Liver (tissue), 10 donors: ENCODE data around the gene ZNF610. TPM values are rescaled to one million over a fixed set of nuclear protein-coding genes. Genes with fewer than 3 reads are reported as not detected.
A peak's percentile ranks its signal among the peaks of the same experiment; 100 is the strongest.

Source experiments
- DNase-seq: peaks from one replicate; pipeline ENCODE4 v3.0.0-alpha.2; 2017; ENCODE audit warnings: low spot score
- H3K27ac ChIP-seq, 2 donors: one replicate each; pipeline ENCODE4 v1.7.0; 2013; ENCODE audit warnings: inconsistent platforms in 2 of 2, low read length in 2 of 2, control low read depth in 1 of 2, low read depth in 1 of 2, mild to moderate bottlenecking in 1 of 2
- H3K27me3 ChIP-seq, 4 donors: one replicate each; pipeline versions ENCODE4 v1.6.1 to v1.7.0; 2013; ENCODE audit warnings: low read length in 3 of 4, inconsistent platforms in 1 of 4, mild to moderate bottlenecking in 1 of 4, moderate library complexity in 1 of 4; ENCODE audit not compliant: control insufficient read depth in 4 of 4, insufficient read depth in 4 of 4
- H3K36me3 ChIP-seq, 4 donors: one replicate each; pipeline versions ENCODE4 v1.6.1 to v1.7.0; 2013; ENCODE audit warnings: low read length in 3 of 4, mild to moderate bottlenecking in 3 of 4, low read depth in 1 of 4, moderate library complexity in 1 of 4; ENCODE audit not compliant: control insufficient read depth in 4 of 4, insufficient read depth in 3 of 4
- H3K4me1 ChIP-seq, 4 donors: one replicate each; pipeline versions ENCODE4 v1.6.1 to v1.7.0; 2013; ENCODE audit warnings: low read length in 3 of 4, mild to moderate bottlenecking in 3 of 4, moderate library complexity in 1 of 4; ENCODE audit not compliant: control insufficient read depth in 4 of 4, insufficient read depth in 4 of 4
- H3K4me3 ChIP-seq, 3 donors: one replicate each; pipeline versions ENCODE4 v1.6.1 to v1.7.0; 2013; ENCODE audit warnings: low read length in 3 of 3, control low read depth in 1 of 3, low read depth in 1 of 3, mild to moderate bottlenecking in 1 of 3
- H3K9ac ChIP-seq, 2 donors: one replicate each; pipeline ENCODE4 v1.7.0; 2013; ENCODE audit warnings: low read length in 2 of 2, mild to moderate bottlenecking in 2 of 2, moderate library complexity in 2 of 2, control low read depth in 1 of 2, low read depth in 1 of 2
- H3K9me3 ChIP-seq, 4 donors: one replicate each; pipeline versions ENCODE4 v1.6.1 to v1.7.0; 2013; ENCODE audit warnings: low read length in 3 of 4; ENCODE audit not compliant: control insufficient read depth in 4 of 4
- EGR1 ChIP-seq, 2 donors: IDR thresholded peaks; 2 replicates each; pipeline ENCODE4 v1.6.1; 2016 to 2018; ENCODE audit warnings: antibody characterized with exemption in 2 of 2, low read depth in 2 of 2
- FOXA1 ChIP-seq: IDR thresholded peaks from 2 replicates; pipeline ENCODE4 v1.6.1; 2016; ENCODE audit warnings: antibody characterized with exemption
- FOXA2 ChIP-seq: IDR thresholded peaks from 2 replicates; pipeline ENCODE4 v1.6.1; 2016; ENCODE audit warnings: antibody characterized with exemption
- JUND ChIP-seq, 2 donors: IDR thresholded peaks; 2 replicates each; pipeline ENCODE4 v1.6.1; 2016; ENCODE audit warnings: antibody characterized with exemption in 2 of 2
- NR2F2 ChIP-seq: IDR thresholded peaks from 2 replicates; pipeline ENCODE4 v1.6.1; 2016; ENCODE audit warnings: antibody characterized with exemption
- WGBS: extraction: QIAGEN DNeasy Blood & Tissue Kit; methylation state at CpG from one replicate; pipeline ENCODE4 v1.1.7; 2013; 5-methylcytosine and 5-hydroxymethylcytosine counted together
- polyA plus RNA-seq, 2 donors: library from polyadenylated mRNA; stranded (reverse) in 1 of 2; unstranded in 1 of 2; fragments of 200-250 nt in 1 of 2; fragments of >200 nt in 1 of 2; fragmentation: Nextera tagmentation in 1 of 2; extraction: Ambion mirVana in 1 of 2; gene quantifications; one replicate each; pipeline versions ENCODE4 v1.2.1 to v1.2.3, GENCODE V29; 2013 to 2015
- small RNA-seq: library from RNA; depleted of rRNA; stranded (forward); fragments of <200 nt; gene quantifications from one replicate; pipeline ENCODE3, GENCODE V24; 2014
- total RNA-seq, 2 donors: library from RNA; depleted of rRNA; stranded (reverse); fragments of >200 nt; gene quantifications; one replicate each; pipeline ENCODE4 v1.2.3, GENCODE V29; 2014
- TF ChIP-seq, protein P1 (sequence below): IDR thresholded peaks from 2 replicates; pipeline ENCODE4 v1.6.1; 2016; ENCODE audit warnings: antibody characterized with exemption
- TF ChIP-seq, protein P2 (sequence below): fragments of 150-350 bp; IDR thresholded peaks from 2 replicates; pipeline ENCODE4 v1.5.1; 2017; ENCODE audit warnings: improper control_type of control experiment, low read depth, low read length; ENCODE audit not compliant: missing input control
- TF ChIP-seq, protein P3 (sequence below): IDR thresholded peaks from 2 replicates; pipeline ENCODE4 v1.6.1; 2016; ENCODE audit warnings: antibody characterized with exemption
- donor health status: healthy.
- donor health status: healthy.
- donor health status: healthy.
- donor health status: healthy.
- donor health status: healthy.

ZNF610 gene
- total and polyA plus RNA-seq, 4 donors = 0.08 to 0.89 (median 0.23) TPM

- peaks cover 40 to 95% (median 71%) of the 10 kb centered on the region in 4 donors for H3K9me3 ChIP-seq
- WGBS = 97% methylated on average over 5 of the region's 5 CpGs
Measured at GRCh38 chr19:52415711-52416110, 79.7 kb downstream of the ZNF610 start.

More at GRCh38 chr19:52415711-52416110, 79.7 kb downstream of the ZNF610 start:
- peaks cover 2 to 26% (median 18%) of the 10 kb centered on the region in 4 donors for H3K36me3 ChIP-seq
- no peak overlapping the region for H3K9ac ChIP-seq
- DNase-seq = no peak
- TF ChIP-seq, protein P1, sequence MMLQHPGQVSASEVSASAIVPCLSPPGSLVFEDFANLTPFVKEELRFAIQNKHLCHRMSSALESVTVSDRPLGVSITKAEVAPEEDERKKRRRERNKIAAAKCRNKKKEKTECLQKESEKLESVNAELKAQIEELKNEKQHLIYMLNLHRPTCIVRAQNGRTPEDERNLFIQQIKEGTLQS = no peak
- TF ChIP-seq NR2F2 (no peak), FOXA2 (no peak), JUND (IDR thresholded peaks at IDR 0.05) (no peak), EGR1 (IDR thresholded peaks at IDR 0.05; ENCODE audit: low read depth in 2 of 2) (no peak), FOXA1 (no peak)
- TF ChIP-seq, protein P2, sequence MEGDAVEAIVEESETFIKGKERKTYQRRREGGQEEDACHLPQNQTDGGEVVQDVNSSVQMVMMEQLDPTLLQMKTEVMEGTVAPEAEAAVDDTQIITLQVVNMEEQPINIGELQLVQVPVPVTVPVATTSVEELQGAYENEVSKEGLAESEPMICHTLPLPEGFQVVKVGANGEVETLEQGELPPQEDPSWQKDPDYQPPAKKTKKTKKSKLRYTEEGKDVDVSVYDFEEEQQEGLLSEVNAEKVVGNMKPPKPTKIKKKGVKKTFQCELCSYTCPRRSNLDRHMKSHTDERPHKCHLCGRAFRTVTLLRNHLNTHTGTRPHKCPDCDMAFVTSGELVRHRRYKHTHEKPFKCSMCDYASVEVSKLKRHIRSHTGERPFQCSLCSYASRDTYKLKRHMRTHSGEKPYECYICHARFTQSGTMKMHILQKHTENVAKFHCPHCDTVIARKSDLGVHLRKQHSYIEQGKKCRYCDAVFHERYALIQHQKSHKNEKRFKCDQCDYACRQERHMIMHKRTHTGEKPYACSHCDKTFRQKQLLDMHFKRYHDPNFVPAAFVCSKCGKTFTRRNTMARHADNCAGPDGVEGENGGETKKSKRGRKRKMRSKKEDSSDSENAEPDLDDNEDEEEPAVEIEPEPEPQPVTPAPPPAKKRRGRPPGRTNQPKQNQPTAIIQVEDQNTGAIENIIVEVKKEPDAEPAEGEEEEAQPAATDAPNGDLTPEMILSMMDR = no peak
- TF ChIP-seq, protein P3, sequence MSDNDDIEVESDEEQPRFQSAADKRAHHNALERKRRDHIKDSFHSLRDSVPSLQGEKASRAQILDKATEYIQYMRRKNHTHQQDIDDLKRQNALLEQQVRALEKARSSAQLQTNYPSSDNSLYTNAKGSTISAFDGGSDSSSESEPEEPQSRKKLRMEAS = no peak
- H3K27ac ChIP-seq = no peak overlapping the region
- H3K4me1 ChIP-seq = no peaks in the 10 kb centered on the region
- no peaks in the 10 kb centered on the region for H3K27me3 ChIP-seq
- H3K4me3 ChIP-seq = peak overlapping the region in 2 of 3 donors; percentile 0 to 32

Small RNA genes lying within 50 kb of the gene (small RNA-seq; reads per million reads assigned to genes)
- gene AC010332.1 = not detected

Other genes starting within 250 kb of the ZNF610 start
- 10 to 100 TPM in 1 of 2 donors, 1 to 10 TPM in 1; 5.9 to 11.1 TPM for gene ZNF841, start 240.5 kb upstream of the ZNF610 start, total RNA-seq
- 1 to 10 TPM in 1 of 2 donors, under 1 TPM in 1; 0.86 to 2.5 TPM for gene ZNF841, start 240.5 kb upstream of the ZNF610 start, polyA plus RNA-seq
- 1 to 10 TPM; 4.1 TPM for gene ZNF616, start 196.3 kb upstream of the ZNF610 start, total RNA-seq
- 1 to 10 TPM; 1.5 to 3.0 TPM for gene ZNF616, start 196.3 kb upstream of the ZNF610 start, polyA plus RNA-seq
- 1 to 10 TPM; 1.9 to 3.1 TPM for gene ZNF836, start 164.6 kb upstream of the ZNF610 start, total RNA-seq
- gene ZNF836, start 164.6 kb upstream of the ZNF610 start, polyA plus RNA-seq = 1 to 10 TPM in 1 of 2 donors, under 1 TPM in 1; 0.85 to 1.7 TPM
- gene PPP2R1A, start 146.2 kb upstream of the ZNF610 start, total RNA-seq = 10 to 100 TPM; 33.6 to 58.1 TPM
- 10 to 100 TPM; 61.6 TPM for gene PPP2R1A, start 146.2 kb upstream of the ZNF610 start, polyA plus RNA-seq
- gene ZNF766, start 66.7 kb upstream of the ZNF610 start, total RNA-seq = 1 to 10 TPM; 4.0 to 4.9 TPM
- gene ZNF766, start 66.7 kb upstream of the ZNF610 start, polyA plus RNA-seq = 1 to 10 TPM; 1.6 to 3.5 TPM
- 1 to 10 TPM; 3.4 to 3.5 TPM for gene ZNF480, start 39.1 kb upstream of the ZNF610 start, total RNA-seq
- 1 to 10 TPM; 1.8 to 7.3 TPM for gene ZNF480, start 39.1 kb upstream of the ZNF610 start, polyA plus RNA-seq
- gene ZNF880, start 33.7 kb downstream of the ZNF610 start, total RNA-seq = 1 to 10 TPM; 2.2 to 3.3 TPM
- gene ZNF880, start 33.7 kb downstream of the ZNF610 start, polyA plus RNA-seq = 1 to 10 TPM; 2.1 to 2.6 TPM
- 1 to 10 TPM; 4.2 to 5.5 TPM for gene ZNF528, start 61.6 kb downstream of the ZNF610 start, total RNA-seq
- gene ZNF528, start 61.6 kb downstream of the ZNF610 start, polyA plus RNA-seq = 1 to 10 TPM in 1 of 2 donors, under 1 TPM in 1; 0.82 to 1.8 TPM
- gene ZNF534, start 92.9 kb downstream of the ZNF610 start, total RNA-seq = not detected
- gene ZNF534, start 92.9 kb downstream of the ZNF610 start, polyA plus RNA-seq = not detected
- gene ZNF578, start 117.3 kb downstream of the ZNF610 start, total RNA-seq = under 1 TPM; 0.25 to 0.56 TPM
- under 1 TPM in 1 of 2 donors, not detected in 1; 0.09 TPM for gene ZNF578, start 117.3 kb downstream of the ZNF610 start, polyA plus RNA-seq
- gene ZNF808, start 191.4 kb downstream of the ZNF610 start, total RNA-seq = 1 to 10 TPM; 8.7 to 9.4 TPM
- gene ZNF808, start 191.4 kb downstream of the ZNF610 start, polyA plus RNA-seq = 1 to 10 TPM in 1 of 2 donors, under 1 TPM in 1; 0.88 to 1.7 TPM
- gene ZNF701, start 234.0 kb downstream of the ZNF610 start, total RNA-seq = 10 to 100 TPM in 1 of 2 donors, 1 to 10 TPM in 1; 4.9 to 12.8 TPM
- 1 to 10 TPM in 1 of 2 donors, under 1 TPM in 1; 0.75 to 1.1 TPM for gene ZNF701, start 234.0 kb downstream of the ZNF610 start, polyA plus RNA-seq